T-cell (primary cell): Measurements from ENCODE around the gene KLF11. TPM values are rescaled to one million over a fixed set of nuclear protein-coding genes. Genes with fewer than 3 reads are reported as not detected.

Experiments used
- ATAC-seq, 4 experiments: fragments of 200-7000 bp in 3 of 4; fragments of 150-1000 bp in 1 of 4; cut with Tn5 transposase; replicated peaks in 1 of 4; 1 replicate in 3 of 4; 2 replicates in 1 of 4; pipeline ENCODE4 v1.10.0; 2021; ENCODE audit warnings: moderate library complexity in 3 of 4, mild to moderate bottlenecking in 2 of 4, moderate number of reproducible peaks in 1 of 4
- CTCF ChIA-PET, 2 donors: fragments of 300-600 bp; sonication (Branson Sonifier 250); formaldehyde crosslinking; loops; one replicate each; lab custom pipeline; 2022; ENCODE audit warnings: antibody characterized with exemption in 2 of 2; lab: Charles Lee
- POLR2A ChIA-PET, 2 donors: fragments of 300-600 bp; sonication (Branson Sonifier 250); formaldehyde crosslinking; loops; one replicate each; lab custom pipeline; 2022; ENCODE audit warnings: antibody characterized with exemption in 2 of 2; lab: Charles Lee
- DNase-seq, 35 experiments: peaks; one replicate each; pipeline versions ENCODE4 v3.0.0 to v3.0.0-alpha.2; 2013 to 2023
- H3K27ac ChIP-seq: one replicate; pipeline ENCODE4 v1.5.1; 2013; ENCODE audit warnings: low read length
- H3K27me3 ChIP-seq, 2 experiments: replicated peaks in 1 of 2; 1 replicate in 1 of 2; 2 replicates in 1 of 2; pipeline versions ENCODE4 v1.6.1 to v1.7.0; 2013; ENCODE audit warnings: low read length in 1 of 2, mixed read lengths in 1 of 2; ENCODE audit not compliant: control insufficient read depth in 2 of 2, insufficient read depth in 2 of 2; ENCODE audit errors: extremely low read depth in 1 of 2
- H3K36me3 ChIP-seq, 2 donors: 1 replicate in 1 of 2; 2 replicates in 1 of 2; pipeline versions ENCODE4 v1.6.1 to v1.7.0; 2013; ENCODE audit warnings: low read length in 1 of 2; ENCODE audit not compliant: control insufficient read depth in 2 of 2, insufficient read depth in 1 of 2; ENCODE audit errors: extremely low read depth in 1 of 2
- H3K4me1 ChIP-seq, 2 experiments: 1 replicate in 1 of 2; 2 replicates in 1 of 2; pipeline versions ENCODE4 v1.6.1 to v1.7.0; 2013; ENCODE audit warnings: low read length in 2 of 2, mixed read lengths in 1 of 2; ENCODE audit not compliant: insufficient read depth in 2 of 2, control insufficient read depth in 1 of 2; ENCODE audit errors: extremely low read depth in 1 of 2
- H3K4me3 ChIP-seq, 2 donors: 1 replicate in 1 of 2; 2 replicates in 1 of 2; pipeline versions ENCODE4 v1.5.1 to v1.7.0; 2013; ENCODE audit warnings: mild to moderate bottlenecking in 2 of 2, low read length in 1 of 2, moderate library complexity in 1 of 2; ENCODE audit not compliant: control insufficient read depth in 1 of 2; ENCODE audit errors: extremely low read depth in 1 of 2
- H3K9me3 ChIP-seq: 2 replicates; pipeline ENCODE4 v1.7.0; 2013
- H3K27ac Mint-ChIP-seq, 2 donors: one replicate each; pipeline ENCODE4 v1.8.0; 2020 to 2021; ENCODE audit warnings: mild to moderate bottlenecking in 2 of 2, mixed read lengths in 2 of 2
- H3K27me3 Mint-ChIP-seq, 2 donors: one replicate each; pipeline ENCODE4 v1.8.0; 2021 to 2022; ENCODE audit warnings: mixed read lengths in 2 of 2
- H3K36me3 Mint-ChIP-seq: one replicate; pipeline ENCODE4 v1.8.0; 2021; ENCODE audit warnings: mixed read lengths
- H3K4me1 Mint-ChIP-seq, 3 donors: one replicate each; pipeline ENCODE4 v1.8.0; 2020 to 2022; ENCODE audit warnings: mixed read lengths in 3 of 3, mild to moderate bottlenecking in 1 of 3
- H3K4me3 Mint-ChIP-seq, 3 donors: one replicate each; pipeline ENCODE4 v1.8.0; 2020 to 2022; ENCODE audit warnings: mild to moderate bottlenecking in 3 of 3, mixed read lengths in 3 of 3, moderate library complexity in 3 of 3
- H3K9me3 Mint-ChIP-seq, 3 donors: one replicate each; pipeline ENCODE4 v1.8.0; 2020 to 2022; ENCODE audit warnings: mixed read lengths in 3 of 3
- WGBS: methylation state at CpG from one replicate; pipeline ENCODE4 v1.1.5; 2013; ENCODE audit warnings: missing lambda C conversion rate; ENCODE audit not compliant: insufficient coverage; 5-methylcytosine and 5-hydroxymethylcytosine counted together
- total RNA-seq, 35 experiments: library from RNA in 6 of 35; stranded (reverse) in 6 of 35; fragments of 120-200 nt in 1 of 35; gene quantifications; one replicate each; pipeline versions ENCODE4 v1.2.1 to v1.2.4 and lab custom pipeline; 2013 to 2026

KLF11 gene
- total RNA-seq, 5 donors from 2014 or later (not counting 1 experiment from before 2014, with no cell fraction given) = 6.8 to 36.3 (median 10.3) TPM

GRCh38 chr2:10078704-10079265 is 35.4 kb downstream of the KLF11 start:
- Histone ChIP-seq H3K9me3 (no peaks in the 10 kb centered on the region), H3K36me3 (no peaks in the 10 kb centered on the region), H3K27me3 (peaks cover 11 to 81% of the 10 kb centered on the region in 2 experiments), H3K4me1 (peaks cover 7 to 28% of the 10 kb centered on the region in 2 experiments), H3K27ac (no peak overlapping the region), H3K4me3 (no peak overlapping the region)
- ATAC-seq = no peak
- no peaks in the 10 kb centered on the region for H3K9me3 Mint-ChIP-seq
- H3K36me3 Mint-ChIP-seq = no peaks in the 10 kb centered on the region
- H3K4me1 Mint-ChIP-seq = peaks cover 13 to 18% (median 14%) of the 10 kb centered on the region in 3 donors
- peak overlapping the region in 1 of 2 donors; percentile 33 for H3K27ac Mint-ChIP-seq
- ChIA-PET CTCF (interaction anchor here (0.7 to 1.2 kb wide), 3 partner anchors 12 to 356 kb away, joined by 4 to 6 read pairs (median 6); no protein-coding TSS in a partner anchor), POLR2A (no interaction called here)
- 43% methylated on average over 9 of the region's 12 CpGs for WGBS
- DNase-seq = no peak
- H3K27me3 Mint-ChIP-seq = peaks cover 61 to 82% of the 10 kb centered on the region in 2 donors
- peak overlapping the region; percentile 66 to 86 (median 79) for H3K4me3 Mint-ChIP-seq

- H3K27me3 Mint-ChIP-seq = peaks cover 58 to 82% of the 10 kb centered on the region in 2 donors
- H3K27me3 ChIP-seq = peaks cover 11 to 81% of the 10 kb centered on the region in 2 experiments
- no peaks in the 10 kb centered on the region for H3K36me3 ChIP-seq
- peaks cover 13 to 18% (median 14%) of the 10 kb centered on the region in 3 donors for H3K4me1 Mint-ChIP-seq
- peak overlapping the region; percentile 66 to 86 (median 79) for H3K4me3 Mint-ChIP-seq
- DNase-seq (peak in 6 of 35 experiments; percentile 4 to 34 (median 14)), ATAC-seq (peak; percentile 62 to 69 (median 66))
- H3K36me3 Mint-ChIP-seq = no peaks in the 10 kb centered on the region
- WGBS = 1% methylated on average over 52 of the region's 53 CpGs
- peaks cover 7 to 28% of the 10 kb centered on the region in 2 experiments for H3K4me1 ChIP-seq
- ChIA-PET CTCF (interaction anchor here in 1 of 2 donors (1.1 kb wide), 1 partner anchor 356 kb away, joined by 6 read pairs; no protein-coding TSS in a partner anchor), POLR2A (no interaction called here)
- no peak overlapping the region for H3K27ac ChIP-seq
- no peak overlapping the region for H3K27ac Mint-ChIP-seq
- no peaks in the 10 kb centered on the region for H3K9me3 ChIP-seq
- peak overlapping the region in 1 of 2 donors; percentile 2 for H3K4me3 ChIP-seq
- no peaks in the 10 kb centered on the region for H3K9me3 Mint-ChIP-seq
Measured at GRCh38 chr2:10079266-10079869, 36.0 kb downstream of the KLF11 start.

GRCh38 chr2:10079870-10080535 is 36.7 kb downstream of the KLF11 start, which contains the start of gene CYS1:
Gene CYS1 (minus strand): TSS chr2:10080411. CDS start chr2:10080223, 188 bp downstream.
- WGBS = 1% methylated on average over 98 of the region's 98 CpGs
- peak; percentile 39 to 61 (median 52) for ATAC-seq
- POLR2A ChIA-PET = no interaction called here
- no peak within 1 kb of the TSS for H3K27ac ChIP-seq
- H3K36me3 Mint-ChIP-seq = no peaks in the 10 kb centered on the region
- peak within 1 kb of the TSS; percentile 66 to 86 (median 79) for H3K4me3 Mint-ChIP-seq
- peaks cover 13 to 18% (median 14%) of the 10 kb centered on the region in 3 donors for H3K4me1 Mint-ChIP-seq
- peaks cover 60 to 81% of the 10 kb centered on the region in 2 donors for H3K27me3 Mint-ChIP-seq
- peaks cover 11 to 82% of the 10 kb centered on the region in 2 experiments for H3K27me3 ChIP-seq
- peak within 1 kb of the TSS in 1 of 2 donors; percentile 15 for H3K27ac Mint-ChIP-seq
- peak within 1 kb of the TSS; percentile 32 to 64 for H3K4me3 ChIP-seq
- no peaks in the 10 kb centered on the region for H3K9me3 Mint-ChIP-seq
- H3K36me3 ChIP-seq = no peaks in the 10 kb centered on the region
- H3K9me3 ChIP-seq = no peaks in the 10 kb centered on the region
- peaks cover 7 to 28% of the 10 kb centered on the region in 2 experiments for H3K4me1 ChIP-seq
- peak in 2 of 35 experiments; percentile 17 to 27 for DNase-seq
- CTCF ChIA-PET = no interaction called here

GRCh38 chr2:10080536-10081304 is 37.4 kb downstream of the KLF11 start:
- ChIA-PET CTCF (interaction anchor here (0.6 to 1.4 kb wide), 5 partner anchors 8 to 1901 kb away, joined by 3 to 8 read pairs (median 4); no protein-coding TSS in a partner anchor), POLR2A (no interaction called here)
- H3K27me3 ChIP-seq = peaks cover 9 to 81% of the 10 kb centered on the region in 2 experiments
- Mint-ChIP-seq H3K27ac (peak overlapping the region in 1 of 2 donors; percentile 15), H3K9me3 (no peaks in the 10 kb centered on the region), H3K4me1 (peaks cover 13 to 18% (median 14%) of the 10 kb centered on the region in 3 donors), H3K27me3 (peaks cover 64 to 81% of the 10 kb centered on the region in 2 donors), H3K4me3 (peak overlapping the region; percentile 56 to 69 (median 67)), H3K36me3 (no peaks in the 10 kb centered on the region)
- H3K4me3 ChIP-seq = peak overlapping the region; percentile 32 to 64
- H3K9me3 ChIP-seq = no peaks in the 10 kb centered on the region
- peaks cover 7 to 28% of the 10 kb centered on the region in 2 experiments for H3K4me1 ChIP-seq
- ATAC-seq (peak in 2 of 4 experiments; percentile 33 to 69), DNase-seq (peak in 14 of 35 experiments; percentile 3 to 67 (median 21))
- no peak overlapping the region for H3K27ac ChIP-seq
- WGBS = 1% methylated on average over 15 of the region's 45 CpGs
- H3K36me3 ChIP-seq = no peaks in the 10 kb centered on the region

- Mint-ChIP-seq H3K4me3 (no peak overlapping the region), H3K27ac (no peak overlapping the region), H3K4me1 (peaks cover 13 to 18% (median 14%) of the 10 kb centered on the region in 3 donors), H3K27me3 (peaks cover 59 to 80% of the 10 kb centered on the region in 2 donors), H3K36me3 (no peaks in the 10 kb centered on the region), H3K9me3 (no peaks in the 10 kb centered on the region)
- H3K36me3 ChIP-seq = no peaks in the 10 kb centered on the region
- no peak overlapping the region for H3K27ac ChIP-seq
- H3K4me1 ChIP-seq = peaks cover 7 to 28% of the 10 kb centered on the region in 2 experiments
- WGBS = 100% methylated on average over 3 of the region's 5 CpGs
- ChIA-PET CTCF (interaction anchor here (0.5 to 1.2 kb wide), 4 partner anchors 8 to 326 kb away, joined by 3 to 7 read pairs (median 5); no protein-coding TSS in a partner anchor), POLR2A (interaction anchor here in 1 of 2 donors (0.6 kb wide), 1 partner anchor 527 kb away, joined by 6 read pairs; no protein-coding TSS in a partner anchor)
- H3K9me3 ChIP-seq = no peaks in the 10 kb centered on the region
- no peak overlapping the region for H3K4me3 ChIP-seq
- ATAC-seq = no peak
- H3K27me3 ChIP-seq = peaks cover 8 to 72% of the 10 kb centered on the region in 2 experiments
- DNase-seq = no peak
Measured at GRCh38 chr2:10083046-10083445, 39.7 kb downstream of the KLF11 start.
